CD4-positive, alpha-beta T cell treated with Interleukin-10 for 1 hour (primary cell): ENCODE results near the gene DOCK1.
"Not testable (repeated sequence)": the region's sequence is repeated elsewhere in the genome, so short reads cannot be mapped to it uniquely, and the experiment has no call there.

ENCODE experiments used
- DNase-seq: peaks from one replicate; pipeline ENCODE4 v3.0.0-alpha.2; 2020

DOCK1 gene

GRCh38 chr10:126904818-126905701 is at the start of gene DOCK1:
Gene DOCK1, plus strand, starts transcription at chr10:126905428. Its CDS starts 90 bp downstream, at chr10:126905518.
- DNase-seq = no peak

GRCh38 chr10:126857178-126857806 is 47.9 kb upstream of the DOCK1 start:
- DNase-seq = no peak

- DNase-seq = no peak
Observed at GRCh38 chr10:126867567-126868365, 37.5 kb upstream of the DOCK1 start.

- DNase-seq = no peak
Observed at GRCh38 chr10:126868371-126868770, 36.9 kb upstream of the DOCK1 start.

- DNase-seq = no peak
Observed at GRCh38 chr10:126872135-126872534, 33.1 kb upstream of the DOCK1 start.

- no peak for DNase-seq
Observed at GRCh38 chr10:126872768-126873167, 32.5 kb upstream of the DOCK1 start.

GRCh38 chr10:126876456-126876855 is 28.8 kb upstream of the DOCK1 start:
- no peak for DNase-seq

- DNase-seq = no peak
Observed at GRCh38 chr10:126877390-126877789, 27.8 kb upstream of the DOCK1 start.

DNA sequence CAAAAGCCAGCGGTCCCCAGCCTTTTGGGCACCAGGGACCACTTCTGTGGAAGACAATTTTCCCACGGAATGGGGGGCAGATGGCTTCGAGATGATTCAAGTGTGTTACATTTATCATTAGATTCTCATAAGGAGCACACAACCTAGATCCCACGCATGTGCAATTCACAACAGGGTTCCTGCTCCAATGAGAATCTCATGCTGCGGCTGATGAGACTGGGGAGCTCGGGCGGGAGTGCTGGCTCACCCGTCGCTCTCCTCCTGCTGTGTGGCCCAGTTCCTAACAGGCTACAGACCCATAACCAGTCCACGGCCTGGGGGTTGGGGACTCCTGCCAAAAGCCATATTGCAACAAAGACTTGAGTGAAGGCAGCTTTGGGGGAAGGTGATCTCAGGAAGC is 26.6 kb upstream of the DOCK1 start:
- DNase-seq = no peak

DNA sequence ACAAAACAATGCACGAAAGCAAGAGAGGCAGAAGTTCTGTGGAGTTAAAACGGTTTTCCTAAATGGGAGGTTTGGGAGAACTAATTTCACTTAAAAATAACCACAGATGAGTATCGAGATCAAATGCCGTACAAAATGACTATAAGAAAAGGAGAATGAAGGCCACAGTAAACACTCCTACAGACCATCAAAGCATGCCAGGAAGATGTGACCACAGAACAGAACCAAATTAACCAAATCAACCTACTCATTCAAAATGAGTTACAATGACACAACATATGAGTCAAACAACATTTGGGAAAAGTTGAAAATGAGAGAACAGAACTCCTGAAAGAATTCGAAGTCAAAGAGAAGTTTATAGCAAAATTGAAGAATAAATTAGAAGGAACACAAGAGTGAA is 24.3 kb upstream of the DOCK1 start:
- no peak for DNase-seq

DNA sequence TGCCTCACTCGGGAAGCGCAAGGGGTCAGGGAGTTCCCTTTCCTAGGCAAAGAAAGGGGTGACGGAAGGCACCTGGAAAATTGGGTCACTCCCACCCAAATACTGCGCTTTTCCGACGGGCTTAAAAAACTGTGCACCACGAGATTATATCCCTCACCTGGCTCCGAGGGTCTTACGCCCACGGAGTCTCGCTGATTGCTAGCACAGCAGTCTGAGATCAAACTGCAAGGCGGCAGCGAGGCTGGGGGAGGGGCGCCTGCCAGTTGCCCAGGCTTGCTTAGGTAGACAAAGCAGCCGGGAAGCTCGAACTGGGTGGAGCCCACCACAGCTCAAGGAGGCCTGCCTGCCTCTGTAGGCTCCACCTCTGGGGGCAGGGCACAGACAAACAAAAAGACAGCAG is 23.2 kb upstream of the DOCK1 start:
- DNase-seq = not testable (repeated sequence)

DNA sequence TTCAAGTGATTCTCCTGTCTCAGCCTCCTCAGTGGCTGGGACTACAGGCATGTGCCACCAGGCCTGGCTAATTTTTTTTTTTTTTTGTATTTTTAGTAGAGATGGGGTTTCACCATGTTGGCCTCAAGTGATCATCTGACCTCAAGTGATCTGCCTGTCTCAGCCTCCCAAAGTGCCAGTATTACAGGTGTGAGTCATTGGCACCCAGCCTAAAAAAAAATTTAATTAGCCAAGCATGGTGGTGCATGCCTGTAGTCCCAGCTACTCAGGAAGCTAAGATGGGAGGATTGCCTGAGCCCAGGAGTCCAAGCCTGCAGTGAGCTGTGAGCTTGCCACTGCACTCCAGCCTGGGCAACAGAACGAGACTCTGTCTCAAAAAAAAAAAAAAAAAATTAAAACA is 16.8 kb upstream of the DOCK1 start:
- not testable (repeated sequence) for DNase-seq

DNA sequence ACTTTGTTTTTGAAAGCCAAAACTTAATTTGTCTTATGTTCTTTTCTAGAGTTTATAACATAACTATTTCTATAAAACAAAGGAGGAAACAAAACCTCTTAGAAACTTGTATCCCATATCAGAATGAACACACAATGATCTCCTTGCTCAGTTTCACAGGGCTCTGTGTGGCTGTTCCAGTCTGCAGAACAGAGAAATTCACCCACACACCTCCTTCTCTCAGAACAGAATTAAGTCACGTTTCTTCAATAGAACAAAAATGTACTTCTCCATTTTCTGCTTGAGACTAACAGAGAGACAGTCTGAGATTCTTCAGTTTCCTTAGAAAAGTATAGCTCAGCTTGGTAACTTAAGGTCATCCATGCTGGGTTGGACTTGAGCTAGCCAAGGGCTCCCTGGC is 15.8 kb upstream of the DOCK1 start:
- no peak for DNase-seq

GRCh38 chr10:126890797-126891196 is 14.4 kb upstream of the DOCK1 start:
- DNase-seq = not testable (repeated sequence)

DNA sequence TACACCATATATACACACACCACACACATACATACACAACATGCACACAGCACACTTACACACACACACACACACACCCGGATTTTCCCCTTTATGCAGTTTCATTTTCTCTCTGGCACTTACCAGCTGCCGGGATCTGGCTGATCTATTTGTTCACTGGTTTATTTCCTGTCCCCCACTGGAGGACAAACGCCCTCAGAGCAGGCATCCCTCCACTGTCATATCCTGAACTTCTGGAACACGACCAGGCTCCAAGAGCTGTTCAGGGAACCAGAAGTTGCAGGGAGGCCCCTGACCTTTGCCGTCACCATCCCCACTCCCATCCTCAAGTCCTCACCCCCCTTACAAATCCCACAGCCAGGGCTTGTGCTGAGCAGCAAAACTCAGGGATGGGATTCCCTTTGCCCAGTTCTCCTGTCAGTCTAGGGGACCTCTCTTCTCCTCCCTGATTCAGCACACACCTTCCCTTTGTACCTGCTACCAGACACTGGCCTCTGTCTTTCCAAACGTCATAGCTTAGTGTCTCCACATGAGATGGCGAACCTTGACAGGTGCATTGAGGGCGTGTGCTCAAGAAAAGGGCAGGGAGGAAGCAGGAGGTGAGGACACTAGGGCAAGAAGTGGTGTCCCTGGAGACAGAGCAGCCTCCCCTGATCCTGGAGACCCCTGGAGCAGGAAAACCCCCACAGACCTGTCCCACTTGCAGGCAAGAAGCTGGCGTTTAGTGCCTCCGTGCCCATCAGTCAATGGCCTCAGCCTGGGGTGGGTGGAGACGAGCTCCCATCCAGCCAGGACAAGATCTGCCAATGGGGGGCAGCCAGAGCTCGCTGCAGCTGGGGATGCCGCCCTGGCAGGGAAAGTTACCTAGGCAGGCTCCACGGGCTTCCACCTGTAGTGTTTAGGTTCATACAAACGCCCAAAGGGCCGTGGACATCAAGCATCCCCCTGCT is 12.7 kb upstream of the DOCK1 start:
- DNase-seq = no peak

DNA sequence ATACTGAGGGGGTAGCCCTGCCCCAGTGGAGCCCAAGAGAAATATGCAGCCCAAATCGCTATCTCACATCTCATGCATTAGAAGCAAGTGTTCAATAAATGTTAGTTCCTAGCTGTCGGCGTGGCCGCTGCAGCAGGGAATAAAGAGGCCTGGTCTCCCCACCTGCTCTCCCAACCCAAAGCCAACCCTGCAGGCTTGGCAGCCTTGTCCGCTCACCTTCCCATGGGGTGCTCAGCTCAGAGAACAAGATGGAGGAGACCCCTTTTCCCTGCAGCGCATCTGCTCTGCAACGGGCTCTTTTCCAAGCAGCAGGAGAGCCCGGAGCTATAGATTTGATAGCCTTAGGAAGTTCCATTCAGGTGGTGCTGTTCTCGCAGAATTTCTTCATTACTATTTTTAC is 12.0 kb upstream of the DOCK1 start:
- DNase-seq = no peak

GRCh38 chr10:126893841-126894240 is 11.4 kb upstream of the DOCK1 start:
- no peak for DNase-seq

- no peak for DNase-seq
Observed at GRCh38 chr10:126895214-126895781, 9.9 kb upstream of the DOCK1 start.

DNA sequence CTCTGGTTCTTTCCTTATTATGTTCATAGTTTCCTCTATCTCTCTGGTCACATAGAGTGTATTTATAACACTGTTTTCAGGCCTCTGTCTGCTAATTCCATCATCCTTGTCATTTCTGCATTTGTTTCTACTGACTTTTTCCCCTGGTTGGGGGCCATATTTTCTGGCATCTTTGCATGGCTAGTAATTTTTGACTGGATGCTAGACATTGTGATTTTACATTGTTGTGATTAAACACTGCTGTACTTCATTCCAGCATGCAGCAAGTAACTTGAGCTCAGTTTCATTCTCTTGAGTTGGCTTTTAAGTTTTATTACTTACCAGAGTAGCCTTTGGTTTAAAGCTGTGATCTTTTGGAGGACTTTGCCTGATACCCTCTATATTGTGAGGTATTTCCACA is 6.8 kb upstream of the DOCK1 start:
- DNase-seq = no peak

DNA sequence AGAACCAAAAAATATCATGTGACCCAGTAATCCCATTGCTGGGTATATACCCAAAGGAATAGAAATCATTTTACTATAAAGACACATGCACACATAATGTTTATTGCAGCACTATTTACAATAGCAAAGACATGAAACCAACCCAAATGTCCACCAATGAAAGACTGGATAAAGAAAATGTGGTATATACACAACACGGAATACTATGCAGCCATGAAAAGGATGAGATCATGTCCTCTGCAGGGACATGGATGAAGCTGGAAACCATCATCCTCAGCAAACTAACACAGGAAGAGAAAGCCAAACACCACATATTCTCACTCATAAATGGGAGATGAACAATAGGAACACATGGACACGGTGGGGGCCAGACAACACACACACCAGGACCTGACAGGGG is 5.7 kb upstream of the DOCK1 start:
- not testable (repeated sequence) for DNase-seq

DNA sequence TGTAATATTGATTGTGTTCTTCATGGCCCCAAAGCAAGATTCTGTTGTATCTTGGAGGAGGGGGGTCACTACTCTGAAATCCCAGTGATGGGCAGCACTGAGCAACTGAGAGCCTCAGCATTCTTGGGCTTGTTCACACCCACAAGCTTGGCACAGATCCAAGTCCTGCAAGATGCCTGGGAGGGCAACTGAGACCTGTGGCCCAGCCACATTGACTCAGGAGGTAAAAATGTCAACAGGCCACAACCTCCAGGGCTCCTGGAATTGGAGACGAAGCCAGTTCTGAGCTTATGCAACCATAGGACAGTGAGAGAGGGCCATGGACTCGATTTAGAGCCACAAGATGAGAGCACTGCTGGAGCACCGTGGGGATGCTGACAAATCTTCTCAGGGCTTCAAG is 3.1 kb upstream of the DOCK1 start:
- DNase-seq = no peak
